ENCODE results near the gene TNFRSF9.

DNA sequence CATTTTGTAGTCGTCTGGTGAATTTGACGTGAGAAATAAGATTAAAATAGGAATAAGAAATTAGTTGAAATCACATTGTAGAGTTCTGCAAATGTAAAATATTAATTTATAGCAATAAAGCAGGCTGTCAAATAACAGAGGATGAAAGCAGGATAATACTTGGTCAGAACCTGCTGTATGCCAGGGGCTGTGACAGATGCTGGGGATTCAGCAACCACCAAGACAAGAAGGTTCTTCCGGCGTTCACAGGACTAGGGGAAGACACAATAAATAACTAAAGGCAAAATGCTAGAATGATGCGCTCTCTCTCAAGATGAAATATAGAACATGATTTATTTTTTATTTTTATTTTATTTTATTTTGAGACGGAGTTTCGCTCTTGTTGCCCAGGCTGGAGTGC lies 14.0 kb upstream of the TNFRSF9 start:
- TF ChIP-seq ZNF302 (CRISPR knock-in tag; IDR thresholded peaks at IDR 0.05) (no peak), FOSL2 (IDR thresholded peaks at IDR 0.05) (no peak), FOSL2 (CRISPR knock-in tag; IDR thresholded peaks at IDR 0.05) (no peak), POLR2A (IDR thresholded peaks at IDR 0.05; ENCODE audit: low read length) (no peak), MAZ (IDR thresholded peaks at IDR 0.05; ENCODE audit: borderline replicate concordance, low read depth, low read length) (no peak), MAFK (IDR thresholded peaks at IDR 0.05; ENCODE audit: partially characterized antibody) (no peak), HDAC2 (IDR thresholded peaks at IDR 0.05) (no peak), BHLHE40 (IDR thresholded peaks at IDR 0.05; ENCODE audit: low read depth, low read length) (no peak), PHF8 (IDR thresholded peaks at IDR 0.05; ENCODE audit: borderline replicate concordance, low read depth) (no peak)
- TF ChIP-seq, protein P1, sequence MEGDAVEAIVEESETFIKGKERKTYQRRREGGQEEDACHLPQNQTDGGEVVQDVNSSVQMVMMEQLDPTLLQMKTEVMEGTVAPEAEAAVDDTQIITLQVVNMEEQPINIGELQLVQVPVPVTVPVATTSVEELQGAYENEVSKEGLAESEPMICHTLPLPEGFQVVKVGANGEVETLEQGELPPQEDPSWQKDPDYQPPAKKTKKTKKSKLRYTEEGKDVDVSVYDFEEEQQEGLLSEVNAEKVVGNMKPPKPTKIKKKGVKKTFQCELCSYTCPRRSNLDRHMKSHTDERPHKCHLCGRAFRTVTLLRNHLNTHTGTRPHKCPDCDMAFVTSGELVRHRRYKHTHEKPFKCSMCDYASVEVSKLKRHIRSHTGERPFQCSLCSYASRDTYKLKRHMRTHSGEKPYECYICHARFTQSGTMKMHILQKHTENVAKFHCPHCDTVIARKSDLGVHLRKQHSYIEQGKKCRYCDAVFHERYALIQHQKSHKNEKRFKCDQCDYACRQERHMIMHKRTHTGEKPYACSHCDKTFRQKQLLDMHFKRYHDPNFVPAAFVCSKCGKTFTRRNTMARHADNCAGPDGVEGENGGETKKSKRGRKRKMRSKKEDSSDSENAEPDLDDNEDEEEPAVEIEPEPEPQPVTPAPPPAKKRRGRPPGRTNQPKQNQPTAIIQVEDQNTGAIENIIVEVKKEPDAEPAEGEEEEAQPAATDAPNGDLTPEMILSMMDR (IDR thresholded peaks at IDR 0.05), result no peak
- TF ChIP-seq, protein P2, sequence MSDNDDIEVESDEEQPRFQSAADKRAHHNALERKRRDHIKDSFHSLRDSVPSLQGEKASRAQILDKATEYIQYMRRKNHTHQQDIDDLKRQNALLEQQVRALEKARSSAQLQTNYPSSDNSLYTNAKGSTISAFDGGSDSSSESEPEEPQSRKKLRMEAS (IDR thresholded peaks at IDR 0.05), result no peak
- TF ChIP-seq, protein P3, sequence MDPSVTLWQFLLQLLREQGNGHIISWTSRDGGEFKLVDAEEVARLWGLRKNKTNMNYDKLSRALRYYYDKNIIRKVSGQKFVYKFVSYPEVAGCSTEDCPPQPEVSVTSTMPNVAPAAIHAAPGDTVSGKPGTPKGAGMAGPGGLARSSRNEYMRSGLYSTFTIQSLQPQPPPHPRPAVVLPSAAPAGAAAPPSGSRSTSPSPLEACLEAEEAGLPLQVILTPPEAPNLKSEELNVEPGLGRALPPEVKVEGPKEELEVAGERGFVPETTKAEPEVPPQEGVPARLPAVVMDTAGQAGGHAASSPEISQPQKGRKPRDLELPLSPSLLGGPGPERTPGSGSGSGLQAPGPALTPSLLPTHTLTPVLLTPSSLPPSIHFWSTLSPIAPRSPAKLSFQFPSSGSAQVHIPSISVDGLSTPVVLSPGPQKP (IDR thresholded peaks at IDR 0.05; ENCODE audit: low read depth, low read length), result no peak

Measured in A549 (cell line).